VCaP (cell line): Measurements from ENCODE around the gene MGA.

Source experiments
- H3K27ac ChIP-seq: fragments of 450-650 bp; 2 replicates; pipeline ENCODE4 v1.5.1; 2017
- CTCF ChIP-seq: fragments of 450-650 bp; conservative IDR thresholded peaks from 2 replicates; pipeline ENCODE4 v1.5.1; 2017; ENCODE audit warnings: mild to moderate bottlenecking, moderate library complexity

MGA gene

GRCh38 chr15:41782371-41783282 is 122.4 kb downstream of the MGA start:
- H3K27ac ChIP-seq: no peak overlapping the region
- no peak for TF ChIP-seq CTCF

- no peak overlapping the region for H3K27ac ChIP-seq
- no peak for TF ChIP-seq CTCF
These were observed 123.1 kb downstream of the MGA start for GRCh38 chr15:41783296-41783695.

- TF ChIP-seq CTCF: no peak
- no peak overlapping the region for H3K27ac ChIP-seq
These were observed 128.1 kb downstream of the MGA start for GRCh38 chr15:41788262-41788661.

GRCh38 chr15:41789236-41789635 is 129.0 kb downstream of the MGA start:
- no peak for TF ChIP-seq CTCF
- H3K27ac ChIP-seq: no peak overlapping the region

- no peak for TF ChIP-seq CTCF
- no peak overlapping the region for H3K27ac ChIP-seq
These were observed 129.5 kb downstream of the MGA start for GRCh38 chr15:41789662-41790061.

- TF ChIP-seq CTCF: no peak
- H3K27ac ChIP-seq: no peak overlapping the region
These were observed 130.0 kb downstream of the MGA start for GRCh38 chr15:41790169-41790568.

GRCh38 chr15:41790756-41791546 is 130.7 kb downstream of the MGA start:
- H3K27ac ChIP-seq: no peak overlapping the region
- TF ChIP-seq CTCF: no peak
